ENCODE results near the gene DGKE. TPM values are rescaled to one million over a fixed set of nuclear protein-coding genes. Genes with fewer than 3 reads are reported as not detected.

DGKE gene
- total and polyA plus RNA-seq, 2 donors (not counting 3 experiments of a cell fraction or from before 2014, with no cell fraction given) = 4.9 to 22.9 TPM

GRCh38 chr17:56897646-56898424 is 63.9 kb downstream of the DGKE start:
- H3K9ac ChIP-seq (replicated peaks; ENCODE audit: extremely low read depth, insufficient read depth, low read length) = no peak overlapping the region
- POLR2A ChIA-PET = no interaction called here
- H3K27me3 ChIP-seq (ENCODE audit: control insufficient read depth in 2 of 2, insufficient read depth in 2 of 2, low read length in 2 of 2) = no peaks in the 10 kb centered on the region
- H3K4me2 ChIP-seq (ENCODE audit: insufficient read depth, low read length) = no peak overlapping the region
- TF ChIP-seq POLR2A (IDR thresholded peaks at IDR 0.05; ENCODE audit: low read depth, low read length) (no peak), JUN (IDR thresholded peaks at IDR 0.05; ENCODE audit: borderline replicate concordance, insufficient read depth, insufficient read length, low read depth) (no peak), MYC (IDR thresholded peaks at IDR 0.05; ENCODE audit: low read depth, low read length) (no peak), FOS (IDR thresholded peaks at IDR 0.05; ENCODE audit: borderline replicate concordance, insufficient read depth, low read length) (no peak), MAX (IDR thresholded peaks at IDR 0.05; ENCODE audit: insufficient read depth, insufficient read length) (no peak), POLR2AphosphoS5 (IDR thresholded peaks at IDR 0.05; ENCODE audit: insufficient read depth, low read depth, low read length) (no peak), EZH2 (IDR thresholded peaks at IDR 0.05; ENCODE audit: borderline replicate concordance, low read depth, low read length, severe bottlenecking) (no peak), GATA2 (IDR thresholded peaks at IDR 0.05; ENCODE audit: insufficient read depth, insufficient read length, low read depth, low read length) (no peak)
- TF ChIP-seq, protein P1, sequence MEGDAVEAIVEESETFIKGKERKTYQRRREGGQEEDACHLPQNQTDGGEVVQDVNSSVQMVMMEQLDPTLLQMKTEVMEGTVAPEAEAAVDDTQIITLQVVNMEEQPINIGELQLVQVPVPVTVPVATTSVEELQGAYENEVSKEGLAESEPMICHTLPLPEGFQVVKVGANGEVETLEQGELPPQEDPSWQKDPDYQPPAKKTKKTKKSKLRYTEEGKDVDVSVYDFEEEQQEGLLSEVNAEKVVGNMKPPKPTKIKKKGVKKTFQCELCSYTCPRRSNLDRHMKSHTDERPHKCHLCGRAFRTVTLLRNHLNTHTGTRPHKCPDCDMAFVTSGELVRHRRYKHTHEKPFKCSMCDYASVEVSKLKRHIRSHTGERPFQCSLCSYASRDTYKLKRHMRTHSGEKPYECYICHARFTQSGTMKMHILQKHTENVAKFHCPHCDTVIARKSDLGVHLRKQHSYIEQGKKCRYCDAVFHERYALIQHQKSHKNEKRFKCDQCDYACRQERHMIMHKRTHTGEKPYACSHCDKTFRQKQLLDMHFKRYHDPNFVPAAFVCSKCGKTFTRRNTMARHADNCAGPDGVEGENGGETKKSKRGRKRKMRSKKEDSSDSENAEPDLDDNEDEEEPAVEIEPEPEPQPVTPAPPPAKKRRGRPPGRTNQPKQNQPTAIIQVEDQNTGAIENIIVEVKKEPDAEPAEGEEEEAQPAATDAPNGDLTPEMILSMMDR (IDR thresholded peaks at IDR 0.05; ENCODE audit: extremely low read depth in 1 of 2, insufficient read depth in 1 of 2, low read depth in 1 of 2, low read length in 2 of 2) = no peak
- H2AFZ ChIP-seq (ENCODE audit: low read depth, low read length) = no peak overlapping the region
- no peak overlapping the region for H3K4me3 ChIP-seq (replicated peaks in 1 of 3; ENCODE audit: insufficient read depth in 1 of 3, low read depth in 1 of 3, low read length in 3 of 3)
- intact Hi-C loops (cut with micrococcal nuclease) (no loop called here), dilution Hi-C loops (cut with MboI; ENCODE audit: extremely low pct_ligation_motif_present, low sequenced_read_pairs) (no loop called here)
- no TSS peak for BruUV-seq (replicated peaks)
- H3K9me1 ChIP-seq (replicated peaks; ENCODE audit: control insufficient read depth, extremely low read depth, insufficient read depth, low read length) = no peaks in the 10 kb centered on the region
- H4K20me1 ChIP-seq (replicated peaks; ENCODE audit: control insufficient read depth, extremely low read depth, insufficient read depth, low read length) = no peaks in the 10 kb centered on the region
- H3K36me3 ChIP-seq (ENCODE audit: control insufficient read depth in 2 of 2, extremely low read depth in 1 of 2, insufficient read depth in 2 of 2, low read length in 2 of 2) = peaks cover 17 to 49% of the 10 kb centered on the region in 2 experiments
- H3K79me2 ChIP-seq (ENCODE audit: control insufficient read depth, insufficient read depth, low read length) = peaks cover 8% of the 10 kb centered on the region
- H3K9me3 ChIP-seq (replicated peaks; ENCODE audit: control insufficient read depth, insufficient read depth, low read length) = no peaks in the 10 kb centered on the region
- CTCF ChIA-PET = interaction anchor here (1.0 kb wide), 1 partner anchor 78 kb away, joined by 3 read pairs; no protein-coding TSS in a partner anchor
- FAIRE-seq = no peak
- DNase-seq (ENCODE audit: low read depth, low spot score) = no peak
- H3K27ac ChIP-seq (ENCODE audit: insufficient read depth, low read depth, low read length) = no peak overlapping the region
- H3K4me1 ChIP-seq (ENCODE audit: control insufficient read depth, extremely low read depth, insufficient read depth, low read length) = peaks cover 27% of the 10 kb centered on the region

Measured in endothelial cell of umbilical vein (primary cell).